CD4-positive, alpha-beta T cell treated with Interleukin-6 at 100 ng/mL for 8 hours (primary cell): Measurements from ENCODE around the gene FLT1.

ENCODE experiments used
- DNase-seq: peaks from one replicate; pipeline ENCODE4 v3.0.0-alpha.2; 2020; ENCODE audit warnings: mixed read lengths, low spot score

The FLT1 gene

DNA sequence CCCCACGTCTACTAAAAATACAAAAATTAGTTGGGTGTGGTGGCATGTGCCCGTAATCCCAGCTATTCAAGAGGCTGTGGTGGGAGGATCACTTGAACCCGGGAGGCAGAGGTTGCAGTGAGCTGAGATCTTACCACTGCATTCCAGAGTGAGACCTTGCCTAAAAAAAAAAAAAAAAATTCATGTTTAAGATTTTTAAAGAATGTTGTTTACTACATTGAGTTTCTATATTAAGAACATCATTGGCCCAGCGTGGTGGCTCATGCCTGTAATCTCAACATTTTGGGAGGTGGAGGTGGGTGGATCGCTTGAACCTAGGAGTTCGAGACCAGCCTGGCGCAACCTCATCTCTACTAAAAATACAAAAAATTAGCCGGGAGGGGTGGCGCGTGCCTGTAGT, 31.9 kb upstream of the FLT1 start:
- DNase-seq, result no peak

DNA sequence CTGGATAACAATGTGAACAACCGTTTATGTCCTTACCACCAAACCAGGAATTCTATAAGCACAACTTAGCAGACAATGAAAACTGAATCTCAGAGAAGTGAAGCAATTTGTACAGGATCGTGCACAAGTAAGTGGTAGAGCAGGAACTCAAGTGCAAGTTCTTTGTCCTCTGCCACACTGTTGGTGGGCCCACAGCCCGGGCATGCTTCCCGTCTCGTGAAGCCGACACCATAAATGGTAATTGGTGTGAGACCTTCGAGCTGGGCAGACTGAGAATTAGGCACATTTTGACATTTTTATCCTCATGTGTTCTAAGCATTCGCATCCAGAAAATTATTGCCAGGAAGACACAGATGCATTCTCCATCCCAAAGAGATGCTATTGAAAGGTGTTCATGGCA, 27.9 kb upstream of the FLT1 start:
- no peak for DNase-seq

DNA sequence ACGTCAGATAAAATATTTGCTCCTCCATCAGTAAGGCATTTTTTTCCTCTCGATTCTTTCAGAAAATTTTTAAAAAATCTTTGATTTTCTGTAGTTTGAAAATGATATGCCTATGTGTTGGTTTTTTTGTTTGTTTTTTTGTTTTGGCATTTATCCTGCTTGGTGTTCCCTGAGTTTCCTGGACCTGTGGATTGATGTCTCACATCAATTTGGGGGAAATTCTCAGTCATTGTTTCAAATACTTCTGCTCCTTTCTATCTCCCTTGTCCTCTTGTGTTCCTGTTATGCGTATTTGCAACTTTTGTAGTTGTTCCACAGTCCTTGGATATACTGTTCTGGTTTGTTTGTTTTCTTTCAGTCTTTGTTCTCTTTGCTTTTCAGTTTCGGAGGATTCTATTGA, 18.8 kb upstream of the FLT1 start:
- DNase-seq, result no peak

DNA sequence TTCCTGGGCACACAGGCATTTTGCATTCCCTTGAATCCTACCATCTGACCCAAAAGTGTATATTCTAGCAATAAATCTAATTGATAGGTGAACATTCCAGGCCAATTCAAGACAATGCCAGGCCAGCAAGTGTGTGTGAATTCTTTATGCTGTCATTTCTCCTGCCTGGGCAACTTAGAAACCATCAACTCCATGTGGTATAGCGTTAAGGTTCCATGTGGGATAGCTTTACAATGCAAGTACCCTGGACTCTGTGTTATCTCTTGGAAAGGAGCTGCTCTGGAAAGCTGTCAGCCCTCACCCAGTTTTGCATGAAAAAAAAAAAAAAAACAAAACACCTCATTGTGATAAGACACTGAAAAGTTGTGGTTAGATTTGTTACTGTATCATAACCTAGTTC, 15.6 kb upstream of the FLT1 start:
- no peak for DNase-seq

DNA sequence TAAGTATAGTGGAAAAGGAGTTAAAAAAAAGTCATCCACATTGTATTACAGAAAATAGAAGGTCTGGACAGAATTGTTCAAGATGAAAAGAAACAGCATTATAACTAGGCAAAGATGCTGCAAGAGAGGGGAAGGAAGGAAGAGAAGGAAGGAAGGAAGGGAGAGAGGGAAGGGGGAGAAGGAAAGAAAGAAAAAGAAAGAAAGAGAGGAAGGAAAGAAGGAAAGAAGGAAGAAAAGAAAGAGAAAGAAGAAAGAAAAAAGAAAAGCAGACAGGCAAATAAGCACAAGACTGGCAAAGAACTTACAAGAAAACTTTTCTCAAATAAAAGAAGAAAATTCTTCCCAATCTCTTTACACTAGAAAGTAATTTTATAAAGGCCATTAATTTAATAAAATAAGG, 15.1 kb upstream of the FLT1 start:
- no peak for DNase-seq

DNA sequence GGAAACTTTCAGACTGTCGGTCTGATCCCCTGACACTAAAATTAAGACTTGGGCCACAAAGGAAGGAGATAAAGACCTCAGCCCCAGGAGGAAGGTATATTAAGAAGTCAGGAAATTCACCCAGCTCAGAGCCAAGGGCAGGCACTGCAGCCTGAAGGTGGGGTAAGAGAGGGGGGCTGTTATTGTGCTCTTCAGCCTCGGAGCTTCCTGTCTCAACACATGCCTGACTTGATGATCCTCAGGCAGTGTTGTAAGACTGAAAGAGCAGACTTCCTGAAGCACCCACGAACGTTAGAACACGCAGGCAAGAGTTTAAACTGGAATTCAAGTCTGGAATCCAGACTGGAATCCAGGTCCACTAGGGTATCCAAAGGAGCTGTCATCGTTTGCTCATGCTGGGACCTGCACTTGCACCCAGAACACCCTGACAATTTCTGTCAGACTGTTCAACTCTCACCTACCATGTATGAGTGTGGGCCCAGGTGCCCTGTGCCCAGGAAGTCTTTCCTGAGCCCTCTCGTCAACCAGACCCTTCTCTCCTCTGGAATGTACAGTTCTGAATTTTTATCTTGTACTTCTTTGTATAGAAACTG, 10.7 kb upstream of the FLT1 start:
- DNase-seq, result peak; percentile 10

DNA sequence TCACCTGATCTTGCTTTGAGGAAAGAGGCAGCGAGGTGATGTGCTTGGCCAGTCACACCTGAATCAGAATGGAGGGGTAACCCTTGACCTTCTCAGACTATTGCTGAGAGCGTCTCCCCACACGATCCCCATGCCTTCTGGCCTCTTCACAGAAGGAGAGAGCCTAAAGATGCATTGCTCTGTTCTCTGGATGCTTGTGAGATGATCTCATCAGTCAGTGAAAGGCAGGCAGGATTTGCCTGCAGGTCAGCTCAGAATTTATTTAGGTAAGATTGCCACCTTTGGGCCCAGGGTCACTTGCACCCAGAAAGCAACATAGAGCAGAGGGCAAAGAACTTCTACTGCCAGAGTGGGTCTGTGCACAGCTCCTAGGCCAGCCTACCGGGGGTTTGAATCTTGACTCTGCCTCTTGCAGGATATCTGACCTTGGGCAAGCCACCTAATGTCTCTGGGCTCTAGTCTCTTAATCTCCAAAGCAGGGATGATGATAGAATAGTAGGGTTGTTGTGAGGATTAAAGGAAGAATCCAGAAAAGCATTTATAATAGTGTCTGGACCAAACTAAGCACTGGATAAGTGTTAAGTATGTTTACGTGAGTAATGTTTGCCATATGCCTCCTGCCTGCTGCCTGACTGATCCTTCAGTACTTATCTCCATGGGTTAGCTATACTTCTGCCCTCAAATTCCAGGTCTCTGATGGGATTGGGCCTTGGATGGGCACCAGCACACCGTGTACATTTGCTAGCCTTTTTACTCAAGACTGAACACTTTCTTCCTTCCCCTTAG, 8.4 kb upstream of the FLT1 start:
- no peak for DNase-seq

DNA sequence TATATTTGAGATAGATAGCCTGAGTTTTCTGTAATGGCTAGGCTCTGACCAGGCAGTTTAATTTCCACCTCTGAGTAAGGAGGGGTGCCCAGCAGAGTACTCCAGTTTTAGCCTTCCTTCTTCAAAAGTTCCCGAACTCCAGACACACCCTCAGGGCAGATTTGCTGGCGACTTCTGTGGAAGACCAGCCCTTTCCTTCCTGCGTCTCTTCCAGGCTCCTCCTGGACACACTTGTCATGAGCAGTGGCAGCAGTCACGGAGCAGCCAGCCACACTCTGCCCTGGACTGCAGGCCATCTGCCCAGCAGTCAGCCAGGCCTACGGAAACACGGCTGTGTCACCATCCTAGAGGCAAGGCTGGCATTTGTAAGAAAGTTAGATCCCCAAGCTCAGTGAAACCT, 6.6 kb upstream of the FLT1 start:
- no peak for DNase-seq

DNA sequence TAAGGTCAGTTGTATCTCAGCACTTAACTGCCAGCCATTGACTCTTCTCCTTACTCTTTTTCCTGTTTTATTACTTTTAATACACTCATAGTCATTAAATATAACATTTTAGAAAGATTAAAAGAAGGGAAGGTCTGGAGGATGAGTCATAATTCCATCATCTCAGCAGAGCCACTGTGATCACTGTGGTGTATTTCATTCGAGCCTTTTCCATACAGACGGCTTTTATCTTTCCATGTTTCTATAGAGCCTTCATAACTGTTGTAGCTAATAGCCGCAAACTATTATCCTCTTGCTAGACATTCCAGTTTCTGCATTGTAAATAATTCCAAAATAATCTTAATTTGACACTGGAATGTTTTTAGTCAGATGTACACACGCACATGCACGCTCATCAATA, 4.7 kb upstream of the FLT1 start:
- DNase-seq, result no peak

DNA sequence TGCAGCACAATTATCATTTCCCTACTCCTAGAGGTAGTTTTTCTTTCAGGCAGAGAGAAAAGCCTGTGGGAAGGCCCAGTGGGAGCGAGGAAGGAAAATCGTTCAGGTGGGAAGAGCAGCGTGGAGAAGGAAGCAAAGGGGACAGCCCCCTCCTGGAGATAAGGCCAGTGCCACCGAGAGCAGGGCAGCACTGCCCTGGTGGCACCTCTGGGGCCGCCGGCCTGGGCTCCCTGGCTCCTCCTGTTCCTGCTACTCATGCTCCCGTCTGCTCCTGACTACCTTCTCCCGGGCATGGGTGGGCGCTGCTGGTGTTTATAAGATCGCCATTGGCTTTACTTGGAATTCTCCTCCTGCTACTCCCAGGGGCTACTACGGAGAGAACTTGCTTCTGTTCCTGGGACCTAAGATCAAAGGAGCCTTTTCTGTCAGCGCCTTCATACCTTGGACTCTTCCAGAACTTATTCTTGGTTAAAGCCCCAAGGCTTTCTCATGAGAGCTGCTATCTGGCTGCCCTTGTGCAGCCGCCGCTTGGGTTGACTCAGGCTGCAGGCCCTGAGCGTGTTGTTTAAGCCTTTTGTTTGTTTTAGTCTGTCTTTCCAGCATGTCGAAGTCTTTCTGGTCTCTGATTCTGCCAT, 3.7 kb upstream of the FLT1 start:
- DNase-seq, result no peak

DNA sequence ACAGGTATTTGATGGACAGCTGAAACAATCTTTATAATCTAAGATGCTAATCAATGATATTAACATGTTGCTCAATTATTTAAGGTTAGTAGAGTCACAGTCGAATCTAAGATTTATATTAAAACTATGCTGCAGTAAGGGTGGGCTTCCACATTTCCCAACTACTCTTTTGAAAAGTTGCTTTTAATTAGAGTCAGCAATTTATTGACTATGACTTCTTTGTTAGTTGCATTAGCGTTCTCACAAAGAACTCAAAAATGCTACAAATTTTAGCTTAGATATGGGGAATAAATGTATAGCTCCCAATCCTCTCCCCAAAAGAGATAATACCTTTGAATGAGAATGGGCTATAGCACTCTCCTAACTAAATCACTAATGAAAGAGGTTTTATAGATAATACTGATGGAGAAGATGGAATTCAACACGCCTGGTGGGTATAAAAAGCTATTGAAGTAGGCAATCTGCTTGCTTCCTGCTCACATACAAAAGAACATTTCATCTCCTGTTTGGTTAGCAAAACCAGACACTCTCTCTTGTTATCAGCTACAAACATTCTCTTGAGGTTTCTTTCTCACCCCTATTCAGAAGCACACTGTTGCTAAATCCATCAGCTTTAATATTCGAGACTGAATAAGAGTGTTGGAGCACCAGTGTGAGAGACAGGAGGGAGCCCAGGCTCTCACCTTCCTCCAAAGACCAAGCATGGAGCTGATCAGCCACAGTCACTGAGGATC, 2.4 kb upstream of the FLT1 start:
- no peak for DNase-seq

DNA sequence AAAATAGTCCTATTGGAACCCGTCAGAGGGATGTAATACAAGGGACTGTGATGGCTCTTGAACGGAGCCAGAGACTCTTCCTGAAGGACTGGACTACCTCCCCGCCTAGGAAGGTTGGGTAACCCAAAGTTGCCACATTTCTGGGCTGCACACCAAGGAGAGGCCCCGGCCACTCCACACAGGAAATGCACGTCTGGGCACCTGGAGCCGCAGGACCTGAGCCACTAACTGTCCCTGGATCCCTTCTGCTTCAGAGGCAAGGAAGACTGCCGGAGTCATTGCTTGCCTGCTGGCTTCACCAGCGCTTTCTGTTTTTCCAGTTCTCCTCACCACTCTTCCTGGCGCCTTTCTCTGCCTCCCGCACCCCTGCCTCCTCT, 1.2 kb upstream of the FLT1 start:
- DNase-seq, result no peak

DNA sequence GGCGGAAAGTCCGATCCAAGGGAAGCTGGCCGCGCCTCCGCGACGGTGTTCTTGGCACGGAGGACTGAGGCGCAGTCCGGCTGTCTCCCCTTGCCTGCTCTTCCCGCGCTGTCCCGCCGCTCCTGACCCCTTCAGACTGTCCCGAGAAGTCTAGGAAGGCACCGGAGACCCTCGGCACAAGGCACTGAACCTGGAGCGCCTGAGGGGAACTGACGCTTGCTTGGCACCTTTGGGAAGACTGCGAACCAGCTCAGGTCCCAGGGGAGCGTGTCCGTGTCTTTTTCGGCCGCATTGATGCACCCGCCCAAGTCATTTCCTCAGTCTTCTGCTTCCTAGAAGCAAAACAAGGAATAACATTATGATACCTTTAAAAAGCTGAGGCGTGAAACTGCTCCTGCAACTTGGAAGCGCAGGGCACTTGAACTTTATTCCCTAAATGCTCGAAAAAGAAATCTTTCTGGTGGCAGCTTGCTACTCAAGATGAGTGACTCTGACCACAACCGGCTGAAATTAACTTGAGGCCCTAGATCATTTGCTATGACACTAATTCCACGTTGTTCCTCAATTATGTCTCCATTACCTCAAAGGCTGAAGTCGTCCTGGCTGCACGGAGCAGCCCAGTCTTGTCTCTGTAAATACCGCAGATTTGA, 735 bp upstream of the FLT1 start:
- DNase-seq, result no peak

DNA sequence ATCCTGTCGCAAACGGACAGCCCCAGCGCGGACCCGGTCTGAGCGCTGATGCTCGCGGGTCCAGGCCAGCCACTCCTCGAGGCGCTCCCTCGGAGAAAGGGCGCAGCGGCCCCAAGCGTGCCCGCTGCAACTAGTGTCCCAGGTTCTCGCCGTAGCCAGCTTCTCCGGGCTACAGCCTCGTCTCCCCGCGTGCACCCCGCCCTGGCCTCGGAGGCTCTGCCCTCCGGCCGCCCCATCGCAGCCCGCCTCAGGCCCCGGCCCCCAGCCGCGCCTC, 487 bp downstream of the FLT1 start:
- DNase-seq, result no peak

DNA sequence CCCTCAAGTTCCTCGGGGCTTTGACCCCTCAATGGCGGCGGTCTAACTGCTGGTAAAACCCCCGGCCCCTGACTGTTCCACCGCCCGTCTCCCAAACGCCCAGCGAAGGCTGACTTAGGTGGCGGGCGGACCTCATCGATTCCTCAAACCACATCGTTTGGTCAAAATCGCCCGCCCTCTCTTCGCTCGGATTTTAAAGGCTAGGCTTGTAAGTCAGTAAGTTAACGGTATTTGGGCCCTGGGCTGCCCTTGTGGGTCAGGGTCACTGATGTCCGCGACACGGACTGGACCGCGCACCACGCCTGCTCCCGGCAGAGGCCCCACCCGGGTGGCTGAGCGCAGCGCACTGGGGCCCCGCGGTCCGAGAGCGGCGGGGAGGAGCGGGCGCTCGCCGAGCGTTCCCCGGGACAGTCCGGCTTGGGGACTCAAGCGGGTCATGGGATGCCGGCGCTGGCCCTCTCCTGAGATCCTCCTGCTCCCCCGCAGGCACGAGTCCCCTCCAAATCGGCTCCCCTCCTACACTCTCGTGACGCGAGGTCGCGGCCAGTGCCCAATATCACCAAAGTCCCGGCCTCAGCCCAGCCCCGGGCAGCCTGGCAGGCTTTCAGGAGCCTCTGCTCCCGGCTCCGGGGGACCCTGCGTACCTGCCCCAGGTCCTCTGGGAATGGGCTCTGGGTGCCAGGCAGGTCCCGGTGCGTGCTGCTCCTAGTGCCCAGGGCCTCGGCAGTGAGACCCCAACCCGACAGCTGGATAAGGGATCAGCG, 1.0 kb downstream of the FLT1 start:
- DNase-seq, result no peak

DNA sequence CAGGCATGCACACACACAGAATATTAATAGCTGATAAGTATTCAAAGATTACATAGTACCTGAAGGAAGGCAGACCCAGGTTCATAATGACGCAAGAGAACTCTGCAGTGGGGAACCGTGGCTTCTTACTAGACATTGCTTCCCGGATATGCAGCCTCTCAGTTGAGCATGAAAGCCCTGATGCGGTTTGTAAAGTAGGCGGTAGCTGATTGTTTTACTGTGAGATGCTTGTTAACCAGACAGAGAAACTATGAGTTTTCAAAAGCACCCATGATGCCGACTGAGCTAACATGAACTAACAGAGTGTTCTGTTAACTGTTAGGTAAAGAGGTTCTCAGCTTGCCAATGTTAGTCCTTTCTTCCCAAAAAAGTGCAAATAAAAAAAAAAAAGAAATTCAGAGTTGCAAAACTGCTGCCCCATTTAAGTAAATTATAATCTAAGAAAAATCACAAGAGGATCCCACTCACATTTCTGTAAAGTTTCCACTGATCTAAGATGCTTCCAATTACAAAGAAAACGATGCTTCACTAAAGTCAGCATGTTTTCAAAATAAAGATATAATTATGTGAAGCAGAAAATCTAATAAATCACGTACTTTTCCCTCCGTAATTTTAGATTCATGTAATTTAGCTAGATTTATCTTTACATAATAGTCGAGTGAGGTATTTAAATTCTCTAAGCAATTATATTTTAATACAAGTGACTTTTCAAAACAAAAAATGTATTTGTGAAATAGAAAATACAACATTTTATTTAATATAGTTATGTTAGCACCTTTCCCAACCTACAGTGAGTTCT, 2.2 kb downstream of the FLT1 start:
- DNase-seq, result peak; percentile 55

DNA sequence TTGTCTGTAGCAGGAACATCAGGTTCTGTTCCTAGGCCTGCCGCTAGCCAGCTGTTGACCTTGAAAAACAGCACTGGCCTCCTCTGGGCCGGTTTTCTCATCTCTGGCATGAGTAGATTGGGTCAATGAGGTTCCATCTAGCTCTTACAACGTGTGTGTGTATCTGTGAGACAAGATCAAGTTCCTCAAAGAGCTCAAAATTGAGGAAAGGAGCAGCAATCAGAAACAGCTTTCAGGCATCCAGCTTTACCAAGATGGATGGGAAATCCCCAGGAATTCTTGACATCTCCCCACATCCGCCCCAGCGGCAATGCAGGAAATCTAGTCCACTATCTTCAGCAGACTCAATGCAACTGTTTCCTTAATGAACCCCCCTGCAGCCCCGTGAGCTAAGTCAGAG, 4.9 kb downstream of the FLT1 start:
- DNase-seq, result no peak

DNA sequence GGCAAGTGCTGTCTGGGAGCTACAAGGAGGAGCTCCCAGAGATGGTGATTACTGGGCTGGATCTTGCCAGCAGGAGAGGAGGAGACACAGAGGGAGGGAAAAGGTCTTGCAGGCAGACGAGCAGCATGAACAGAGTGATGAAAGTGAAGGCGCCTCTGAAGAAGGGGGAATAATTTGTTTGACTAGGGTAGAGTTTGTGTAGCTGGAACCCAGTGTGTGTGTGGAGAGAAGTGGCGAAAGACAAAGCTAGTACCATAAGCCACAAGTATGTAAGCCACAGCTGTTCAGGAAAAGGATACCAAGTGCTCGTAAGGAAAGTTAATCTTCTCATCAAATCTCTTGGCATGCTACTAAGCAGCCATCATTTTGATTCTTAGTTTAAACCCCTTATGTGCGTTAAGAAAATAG, 5.4 kb downstream of the FLT1 start:
- DNase-seq, result no peak

DNA sequence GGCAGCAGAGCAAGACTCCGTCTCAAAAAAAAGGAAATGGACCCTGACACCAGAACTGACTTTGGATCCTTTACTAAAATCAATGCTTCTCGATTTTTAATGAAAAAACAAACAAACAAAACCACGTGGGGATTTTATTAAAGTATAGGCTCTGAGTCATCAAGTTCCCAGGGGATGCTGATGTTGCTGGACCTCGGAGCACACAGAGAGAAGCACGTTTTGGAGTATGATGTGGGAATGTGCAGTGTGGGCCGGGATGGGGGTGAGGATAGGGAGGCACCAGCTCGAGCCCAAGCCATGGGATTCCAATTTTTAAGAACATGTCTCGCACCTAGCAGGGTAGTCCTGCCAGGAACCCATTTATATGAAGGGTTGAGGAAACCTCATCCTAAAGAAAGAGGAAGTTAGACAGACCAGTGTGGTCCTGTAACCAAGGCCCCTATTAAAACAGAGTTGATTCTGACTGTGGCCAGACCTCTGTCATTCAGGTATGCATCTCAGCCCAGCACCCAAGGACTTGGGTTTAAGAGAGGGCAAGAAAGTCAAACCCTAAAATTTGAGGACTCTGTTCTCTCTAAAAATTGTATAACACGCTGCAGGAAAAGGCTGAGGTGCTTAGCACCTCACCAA, 6.4 kb downstream of the FLT1 start:
- DNase-seq, result no peak

DNA sequence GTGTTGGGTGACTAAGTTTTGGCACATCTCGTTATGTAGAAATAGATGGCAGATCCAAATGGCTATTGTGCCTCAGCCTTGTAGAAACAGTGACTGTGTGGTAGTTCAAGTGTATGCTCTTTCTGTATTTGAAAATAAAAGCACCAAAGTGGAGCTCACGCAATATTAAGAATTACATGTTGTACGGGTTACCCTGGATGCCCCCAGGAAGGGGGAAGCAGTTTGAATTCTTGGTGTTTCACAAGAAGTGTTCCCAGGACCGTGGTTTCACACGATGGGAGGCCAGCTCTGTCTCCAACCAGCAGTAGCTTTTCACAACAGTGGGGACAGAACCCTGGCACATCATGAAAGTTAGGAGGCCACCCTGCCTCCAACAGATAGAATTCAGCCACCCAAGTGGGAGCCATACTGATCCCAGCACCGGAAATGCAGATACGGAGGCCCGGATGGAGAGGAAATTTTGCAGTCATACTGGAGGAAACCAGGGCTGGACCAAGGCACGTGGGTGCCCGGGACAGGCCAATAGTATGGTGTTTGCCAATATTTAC, 8.9 kb downstream of the FLT1 start:
- no peak for DNase-seq
